Keratinocyte (primary cell): ENCODE results near the gene SBNO2. TPM values are rescaled to one million over a fixed set of nuclear protein-coding genes. Genes with fewer than 3 reads are reported as not detected.

Experiments used
- DNase-seq: peaks from one replicate; pipeline ENCODE4 v3.0.0-alpha.2; 2011; ENCODE audit warnings: low read depth, missing footprints, low spot score
- FAIRE-seq: peaks from 2 replicates; lab custom pipeline; 2011; peaks lifted over from hg19 to GRCh38; lab: Jason Lieb, UNC
- H2AFZ ChIP-seq: 2 replicates; pipeline ENCODE4 v1.6.0; 2012; ENCODE audit warnings: low read length, control low read depth, inconsistent platforms; ENCODE audit not compliant: control insufficient read depth
- H3K27ac ChIP-seq: 2 replicates; pipeline ENCODE4 v1.5.1; 2011; ENCODE audit warnings: low read length; ENCODE audit not compliant: control insufficient read depth, insufficient read depth
- H3K27me3 ChIP-seq: 3 replicates; pipeline ENCODE4 v1.6.0; 2011; ENCODE audit warnings: low read length; ENCODE audit not compliant: control insufficient read depth, insufficient read depth; ENCODE audit errors: extremely low read depth
- H3K36me3 ChIP-seq, 2 experiments: 2 replicates in 1 of 2; 3 replicates in 1 of 2; pipeline ENCODE4 v1.5.1; 2011; ENCODE audit warnings: low read length in 2 of 2, mild to moderate bottlenecking in 1 of 2; ENCODE audit not compliant: control insufficient read depth in 2 of 2, insufficient read depth in 2 of 2; ENCODE audit errors: extremely low read depth in 1 of 2
- H3K4me1 ChIP-seq: 3 replicates; pipeline ENCODE4 v1.5.1; 2011; ENCODE audit warnings: low read length; ENCODE audit not compliant: control insufficient read depth, insufficient read depth; ENCODE audit errors: extremely low read depth
- H3K4me2 ChIP-seq: 3 replicates; pipeline ENCODE4 v1.6.0; 2011; ENCODE audit warnings: low read depth, low read length; ENCODE audit not compliant: control insufficient read depth, insufficient read depth; ENCODE audit errors: extremely low read depth
- H3K4me3 ChIP-seq, 3 experiments: fragments of 200-600 bp in 1 of 3; sonication (generic) in 1 of 3; 2 replicates in 2 of 3; 3 replicates in 1 of 3; pipeline ENCODE4 v1.5.1; 2011 to 2016; ENCODE audit warnings: low read length in 3 of 3, mild to moderate bottlenecking in 3 of 3, control low read depth in 2 of 3, inconsistent platforms in 1 of 3, low read depth in 1 of 3, mixed read lengths in 1 of 3, mixed run types in 1 of 3, moderate library complexity in 1 of 3; ENCODE audit not compliant: control insufficient read depth in 2 of 3, insufficient read depth in 2 of 3; ENCODE audit errors: extremely low read depth in 1 of 3
- H3K79me2 ChIP-seq: 2 replicates; pipeline ENCODE4 v1.6.0; 2012; ENCODE audit warnings: low read length; ENCODE audit not compliant: control insufficient read depth, insufficient read depth
- H3K9ac ChIP-seq: 3 replicates; pipeline ENCODE4 v1.6.0; 2011; ENCODE audit warnings: low read length; ENCODE audit not compliant: control insufficient read depth, insufficient read depth; ENCODE audit errors: extremely low read depth
- H3K9me1 ChIP-seq: 3 replicates; pipeline ENCODE4 v1.6.0; 2011; ENCODE audit warnings: low read length; ENCODE audit not compliant: control insufficient read depth, insufficient read depth; ENCODE audit errors: extremely low read depth
- H3K9me3 ChIP-seq: 2 replicates; pipeline ENCODE4 v1.5.1; 2012; ENCODE audit warnings: low read depth, low read length; ENCODE audit not compliant: control insufficient read depth
- H4K20me1 ChIP-seq: 3 replicates; pipeline ENCODE4 v1.6.0; 2011; ENCODE audit warnings: low read length; ENCODE audit not compliant: control insufficient read depth, insufficient read depth; ENCODE audit errors: extremely low read depth
- CTCF ChIP-seq, 3 experiments: IDR thresholded peaks in 1 of 3; conservative IDR thresholded peaks in 1 of 3; optimal IDR thresholded peaks in 1 of 3; 2 replicates in 2 of 3; 3 replicates in 1 of 3; pipeline versions ENCODE3 to v1.5.1; 2011; ENCODE audit warnings: low read length in 3 of 3, mild to moderate bottlenecking in 3 of 3, moderate library complexity in 2 of 3, control low read depth in 1 of 3, inconsistent platforms in 1 of 3; ENCODE audit not compliant: insufficient read depth in 2 of 3; ENCODE audit errors: extremely low read depth in 1 of 3
- EZH2 ChIP-seq: IDR thresholded peaks from one replicate; pipeline ENCODE4 v1.6.1; 2012; ENCODE audit warnings: inconsistent platforms, mild to moderate bottlenecking, low read length, moderate library complexity
- dilution Hi-C: fragments of 300-500 bp; cut with MboI; formaldehyde crosslinking; loops from one replicate; pipeline ENCODE4 v1.7.0; 2020; ENCODE audit warnings: low sequenced_read_pairs; ENCODE audit not compliant: extremely low pct_ligation_motif_present
- polyA plus RNA-seq, 5 experiments: library from polyadenylated mRNA; depleted of rRNA in 3 of 5; stranded (reverse) in 3 of 5; stranded (forward) in 1 of 5; unstranded in 1 of 5; fragments of >200 nt; gene quantifications; 1 replicate in 1 of 5; 2 replicates in 3 of 5; 3 replicates in 1 of 5; pipeline versions ENCODE4 v1.2.1 to v1.2.3, GENCODE V29; 2011 to 2012; ENCODE audit warnings: missing spikeins in 2 of 5, low read depth in 1 of 5, low replicate concordance in 1 of 5

Gene SBNO2
- polyA plus RNA-seq, 1 donor (not counting 4 experiments of a cell fraction or from before 2014, with no cell fraction given): 10.9 TPM

GRCh38 chr19:1161716-1162115 lies 12.4 kb downstream of the SBNO2 start:
- no peak overlapping the region for H3K4me3 ChIP-seq
- peaks cover 85% of the 10 kb centered on the region for H3K79me2 ChIP-seq
- H4K20me1 ChIP-seq: peaks cover 17% of the 10 kb centered on the region
- no peak overlapping the region for H3K4me2 ChIP-seq
- no peaks in the 10 kb centered on the region for H3K9me1 ChIP-seq
- TF ChIP-seq EZH2 (no peak), CTCF (optimal IDR thresholded peaks at IDR 0.05 in 1 of 3, IDR thresholded peaks at IDR 0.05 in 1 of 3, conservative IDR thresholded peaks at IDR 0.05 in 1 of 3; ENCODE audit: extremely low read depth in 1 of 3, insufficient read depth in 2 of 3, low read length in 3 of 3) (no peak)
- dilution Hi-C loops: no loop called here
- peaks cover under 1% of the 10 kb centered on the region for H3K4me1 ChIP-seq
- H3K27me3 ChIP-seq: no peaks in the 10 kb centered on the region
- peak overlapping the region; percentile 43 for H3K27ac ChIP-seq
- FAIRE-seq (no peak), DNase-seq (no peak)
- H3K9ac ChIP-seq: no peak overlapping the region
- no peak overlapping the region for H2AFZ ChIP-seq
- peaks cover 9 to 16% of the 10 kb centered on the region in 2 experiments for H3K36me3 ChIP-seq
- H3K9me3 ChIP-seq: no peaks in the 10 kb centered on the region

- Histone ChIP-seq H3K9me3 (no peaks in the 10 kb centered on the region), H3K36me3 (peaks cover 9 to 14% of the 10 kb centered on the region in 2 experiments), H3K27me3 (no peaks in the 10 kb centered on the region), H3K4me1 (peaks cover 14% of the 10 kb centered on the region), H3K79me2 (peaks cover 86% of the 10 kb centered on the region), H4K20me1 (peaks cover 21% of the 10 kb centered on the region), H3K9me1 (peaks cover 3% of the 10 kb centered on the region), H3K27ac (no peak overlapping the region), H3K4me3 (no peak overlapping the region), H3K9ac (no peak overlapping the region), H3K4me2 (no peak overlapping the region), H2AFZ (no peak overlapping the region)
- no peak for DNase-seq
- no peak for FAIRE-seq
- dilution Hi-C loops: no loop called here
- TF ChIP-seq CTCF (optimal IDR thresholded peaks at IDR 0.05 in 1 of 3, IDR thresholded peaks at IDR 0.05 in 1 of 3, conservative IDR thresholded peaks at IDR 0.05 in 1 of 3; ENCODE audit: extremely low read depth in 1 of 3, insufficient read depth in 2 of 3, low read length in 3 of 3) (no peak), EZH2 (no peak)
These were observed 14.0 kb downstream of the SBNO2 start for GRCh38 chr19:1159864-1160595.
